ENCODE data around the gene MYO15B. TPM values are rescaled to one million over a fixed set of nuclear protein-coding genes. Genes with fewer than 3 reads are reported as not detected.

Gene MYO15B
- total and polyA plus RNA-seq, 2 of the 4 experiments (the other 2 are of a cell fraction) = 0.18 to 0.65 TPM

DNA sequence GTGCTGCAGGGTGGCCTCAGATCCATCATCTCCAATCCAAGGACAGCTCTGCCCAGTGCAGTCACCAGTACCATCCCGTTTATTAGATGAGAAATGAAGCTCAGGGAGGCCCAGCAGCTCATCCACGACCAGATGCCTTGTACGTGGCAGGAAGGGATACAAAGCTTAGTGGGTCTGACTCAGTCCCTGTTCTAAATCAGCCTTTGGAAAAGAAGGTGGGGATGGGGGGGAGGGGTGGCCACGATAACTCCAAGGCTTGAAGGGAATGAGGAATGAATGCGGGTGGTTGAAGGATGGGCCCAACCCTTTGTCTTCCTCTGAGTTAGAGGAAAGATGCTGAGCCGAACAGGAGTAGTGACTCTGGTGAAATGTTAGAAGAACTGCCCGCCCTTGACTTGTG lies 36.3 kb upstream of the MYO15B start:
- intact Hi-C loops (cut with micrococcal nuclease) (no loop called here), in situ Hi-C loops (cut with MboI; ENCODE audit: low sequenced_read_pairs) (no loop called here), dilution Hi-C loops (cut with HindIII; ENCODE audit: low sequenced_read_pairs, unreplicated experiment) (no loop called here)
- Histone ChIP-seq H4K91ac (ENCODE audit: insufficient read depth, low read depth, low read length) (no peak overlapping the region), H3K9me1 (ENCODE audit: insufficient read depth, low read length) (peaks cover 11% of the 10 kb centered on the region; the same call in 1 of the 2 replicates), H3K27ac (ENCODE audit: insufficient read depth, low read length) (no peak overlapping the region), H3K18ac (ENCODE audit: low read depth, low read length) (no peak overlapping the region), H2BK120ac (ENCODE audit: low read depth, low read length) (no peak overlapping the region), H2AK9ac (replicated peaks; ENCODE audit: low read depth, low read length, poor library complexity) (no peak overlapping the region), H3K27me3 (ENCODE audit: control insufficient read depth, insufficient read depth, low read length) (peaks cover 17% of the 10 kb centered on the region), H2BK5ac (ENCODE audit: low read depth, low read length, poor library complexity, severe bottlenecking) (no peak overlapping the region), H3K9me3 (ENCODE audit: control insufficient read depth, insufficient read depth, low read length) (no peaks in the 10 kb centered on the region), H2BK20ac (ENCODE audit: low read depth, low read length) (no peak overlapping the region), H2BK15ac (ENCODE audit: low read depth, low read length) (no peak overlapping the region), H3K56ac (ENCODE audit: extremely low read depth, insufficient read depth, low read length) (no peak overlapping the region), H3K23ac (ENCODE audit: low read depth, low read length) (no peak overlapping the region), H2AFZ (replicated peaks; ENCODE audit: low read length, poor library complexity) (no peak overlapping the region), H3K4me2 (ENCODE audit: low read depth, low read length) (no peak overlapping the region), H4K8ac (ENCODE audit: low read depth in 2 of 2, low read length in 2 of 2) (no peak overlapping the region), H3K79me1 (ENCODE audit: low read depth in 1 of 2, low read length in 2 of 2) (no peaks in the 10 kb centered on the region), H2AK5ac (ENCODE audit: low read depth, low read length) (peak overlapping the region; percentile 20; the same call in 1 of the 2 replicates), H3K14ac (replicated peaks; ENCODE audit: low read depth, low read length) (no peak overlapping the region), H3K4me3 (ENCODE audit: insufficient read depth, low read depth, low read length) (no peak overlapping the region), H3K4me1 (ENCODE audit: control insufficient read depth, insufficient read depth, low read length) (peaks cover 11% of the 10 kb centered on the region), H4K20me1 (ENCODE audit: insufficient read depth, low read length) (no peaks in the 10 kb centered on the region), H4K5ac (ENCODE audit: low read depth, low read length) (no peak overlapping the region), H3K36me3 (ENCODE audit: control insufficient read depth, insufficient read depth, low read length) (no peaks in the 10 kb centered on the region), H3K9ac (ENCODE audit: low read depth, low read length) (no peak overlapping the region), H3K4ac (ENCODE audit: low read depth, low read length) (peak overlapping the region; percentile 24; the same call in 1 of the 2 replicates)
- CTCF ChIA-PET = no interaction called here
- DNase-seq (no peak), ATAC-seq (ENCODE audit: low read depth) (no peak)
- WGBS, 2 experiments (ENCODE audit: extremely low coverage in 2 of 2, insufficient read length in 1 of 2) = 54% methylated on average over 4 of the region's 7 CpGs; no CpG with 5 or more reads in 1 of the 2 experiments
- BruUV-seq (replicated peaks) = no TSS peak
- TF ChIP-seq RAD21 (IDR thresholded peaks at IDR 0.05; ENCODE audit: low read length) = no peak
- no peak for TF ChIP-seq SMC3 (IDR thresholded peaks at IDR 0.05; ENCODE audit: low read depth, low read length)
- POLR2A ChIA-PET (ENCODE audit: unreplicated experiment) = no interaction called here

Data from IMR-90 (cell line).